Adrenal gland (tissue), 5 donors: ENCODE data around the gene RRP1.

ENCODE experiments used
- POLR2A ChIP-seq, 2 donors: fragments of 450-650 bp; IDR thresholded peaks; one replicate each; pipeline ENCODE4 v1.6.1; 2017; ENCODE audit warnings: antibody characterized with exemption in 2 of 2, mild to moderate bottlenecking in 2 of 2, moderate library complexity in 1 of 2
- TF ChIP-seq, protein P1 (sequence below), 6 experiments: fragments of 450-650 bp in 4 of 6; fragments of 200-600 bp in 2 of 6; sonication (generic) in 1 of 6; IDR thresholded peaks; 1 replicate in 5 of 6; 2 replicates in 1 of 6; pipeline versions ENCODE4 v1.5.1 to v1.8.0; 2016 to 2021; ENCODE audit warnings: antibody characterized with exemption in 6 of 6, mild to moderate bottlenecking in 2 of 6, moderate library complexity in 1 of 6
- donor health status: DM: no; HTN: no; CAD: no.

DNA sequence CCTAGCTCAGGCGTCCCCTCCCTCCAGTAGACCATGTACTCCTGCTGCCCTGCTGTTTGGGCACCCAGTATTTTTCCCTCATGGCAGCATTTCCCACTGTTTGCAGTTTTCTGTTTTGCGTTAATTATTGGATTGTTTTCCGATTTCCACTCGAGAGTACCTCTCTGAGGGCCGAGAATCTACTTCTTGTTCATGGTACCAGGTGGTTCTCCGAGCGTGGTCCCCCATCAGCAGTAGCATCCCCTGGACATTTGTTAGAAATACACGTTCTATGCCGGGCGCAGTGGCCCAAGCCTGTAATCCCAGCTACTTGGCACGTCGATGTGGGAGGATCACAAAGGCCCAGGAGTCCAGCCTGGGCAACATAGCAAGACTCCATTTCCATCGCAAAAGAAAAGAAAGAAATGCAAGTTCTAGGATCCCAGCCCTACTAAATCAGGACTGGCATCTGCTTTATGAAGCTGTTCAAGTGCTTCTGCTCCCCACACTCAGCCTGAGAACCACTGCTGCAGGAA is 690 bp downstream of the RRP1 start:
- no peak for TF ChIP-seq POLR2A (IDR thresholded peaks at IDR 0.05)
- TF ChIP-seq, protein P1, sequence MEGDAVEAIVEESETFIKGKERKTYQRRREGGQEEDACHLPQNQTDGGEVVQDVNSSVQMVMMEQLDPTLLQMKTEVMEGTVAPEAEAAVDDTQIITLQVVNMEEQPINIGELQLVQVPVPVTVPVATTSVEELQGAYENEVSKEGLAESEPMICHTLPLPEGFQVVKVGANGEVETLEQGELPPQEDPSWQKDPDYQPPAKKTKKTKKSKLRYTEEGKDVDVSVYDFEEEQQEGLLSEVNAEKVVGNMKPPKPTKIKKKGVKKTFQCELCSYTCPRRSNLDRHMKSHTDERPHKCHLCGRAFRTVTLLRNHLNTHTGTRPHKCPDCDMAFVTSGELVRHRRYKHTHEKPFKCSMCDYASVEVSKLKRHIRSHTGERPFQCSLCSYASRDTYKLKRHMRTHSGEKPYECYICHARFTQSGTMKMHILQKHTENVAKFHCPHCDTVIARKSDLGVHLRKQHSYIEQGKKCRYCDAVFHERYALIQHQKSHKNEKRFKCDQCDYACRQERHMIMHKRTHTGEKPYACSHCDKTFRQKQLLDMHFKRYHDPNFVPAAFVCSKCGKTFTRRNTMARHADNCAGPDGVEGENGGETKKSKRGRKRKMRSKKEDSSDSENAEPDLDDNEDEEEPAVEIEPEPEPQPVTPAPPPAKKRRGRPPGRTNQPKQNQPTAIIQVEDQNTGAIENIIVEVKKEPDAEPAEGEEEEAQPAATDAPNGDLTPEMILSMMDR (IDR thresholded peaks at IDR 0.05) = no peak
